Muscle of leg (tissue), 9 donors: ENCODE results near the gene DNAJA4. TPM values are rescaled to one million over a fixed set of nuclear protein-coding genes. Genes with fewer than 3 reads are reported as not detected.

Experiments
- polyA plus RNA-seq, 8 donors: library from polyadenylated mRNA; unstranded; fragments of 120-200 nt; gene quantifications; one replicate each; pipeline versions ENCODE4 v1.2.1 to v1.2.3, GENCODE V29; 2013; ENCODE audit warnings: inconsistent platforms in 1 of 8, low replicate concordance in 1 of 8; ENCODE audit not compliant: insufficient read length in 8 of 8, insufficient read depth in 1 of 8
- total RNA-seq: library from RNA; stranded (reverse); fragments of 120-200 nt; gene quantifications from one replicate; pipeline ENCODE4 v1.2.4, GENCODE V29; 2013

Gene DNAJA4
- total and polyA plus RNA-seq, 9 donors, result 27.8 to 103 (median 77.8) TPM

Other genes with a start within 250 kb of the DNAJA4 start
- 30.0 TPM for gene TBC1D2B, start 186.9 kb upstream of the DNAJA4 start, total RNA-seq
- 10 to 100 TPM; 21.5 to 38.4 (median 29.3) TPM for gene TBC1D2B, start 186.9 kb upstream of the DNAJA4 start, polyA plus RNA-seq
- gene SH2D7, start 172.0 kb upstream of the DNAJA4 start, total RNA-seq, result not detected
- under 1 TPM; 0.06 to 0.36 (median 0.13) TPM for gene SH2D7, start 172.0 kb upstream of the DNAJA4 start, polyA plus RNA-seq
- gene CIB2, start 133.1 kb upstream of the DNAJA4 start, total RNA-seq, result 15.5 TPM
- 10 to 100 TPM; 12.7 to 31.6 (median 17.2) TPM for gene CIB2, start 133.1 kb upstream of the DNAJA4 start, polyA plus RNA-seq
- 25.3 TPM for gene IDH3A, start 115.2 kb upstream of the DNAJA4 start, total RNA-seq
- gene IDH3A, start 115.2 kb upstream of the DNAJA4 start, polyA plus RNA-seq, result 10 to 100 TPM; 31.3 to 50.1 (median 35.6) TPM
- gene ACSBG1, start 30.0 kb upstream of the DNAJA4 start, total RNA-seq, result 0.22 TPM
- gene ACSBG1, start 30.0 kb upstream of the DNAJA4 start, polyA plus RNA-seq, result 1 to 10 TPM in 1 of 8 donors, under 1 TPM in 7; 0.44 to 2.1 (median 0.58) TPM
- 53.8 TPM for gene SKIC8, start 35.0 kb downstream of the DNAJA4 start, total RNA-seq
- gene SKIC8, start 35.0 kb downstream of the DNAJA4 start, polyA plus RNA-seq, result 10 to 100 TPM; 50.2 to 65.0 (median 56.6) TPM
- 69.1 TPM for gene CRABP1, start 75.8 kb downstream of the DNAJA4 start, total RNA-seq
- gene CRABP1, start 75.8 kb downstream of the DNAJA4 start, polyA plus RNA-seq, result 100 to 1,000 TPM in 2 of 8 donors, 10 to 100 TPM in 6; 16.3 to 159 (median 63.7) TPM
- 33.2 TPM for gene IREB2, start 173.7 kb downstream of the DNAJA4 start, total RNA-seq
- gene IREB2, start 173.7 kb downstream of the DNAJA4 start, polyA plus RNA-seq, result 10 to 100 TPM; 28.4 to 44.0 (median 38.5) TPM
- gene HYKK, start 243.0 kb downstream of the DNAJA4 start, total RNA-seq, result 4.0 TPM
- gene HYKK, start 243.0 kb downstream of the DNAJA4 start, polyA plus RNA-seq, result 1 to 10 TPM; 1.2 to 2.2 (median 1.8) TPM